Measurements from ENCODE around the gene SMKR1.
"Not testable (repeated sequence)": the region's sequence is repeated elsewhere in the genome, so short reads cannot be mapped to it uniquely, and the experiment has no call there.

SMKR1 gene

DNA sequence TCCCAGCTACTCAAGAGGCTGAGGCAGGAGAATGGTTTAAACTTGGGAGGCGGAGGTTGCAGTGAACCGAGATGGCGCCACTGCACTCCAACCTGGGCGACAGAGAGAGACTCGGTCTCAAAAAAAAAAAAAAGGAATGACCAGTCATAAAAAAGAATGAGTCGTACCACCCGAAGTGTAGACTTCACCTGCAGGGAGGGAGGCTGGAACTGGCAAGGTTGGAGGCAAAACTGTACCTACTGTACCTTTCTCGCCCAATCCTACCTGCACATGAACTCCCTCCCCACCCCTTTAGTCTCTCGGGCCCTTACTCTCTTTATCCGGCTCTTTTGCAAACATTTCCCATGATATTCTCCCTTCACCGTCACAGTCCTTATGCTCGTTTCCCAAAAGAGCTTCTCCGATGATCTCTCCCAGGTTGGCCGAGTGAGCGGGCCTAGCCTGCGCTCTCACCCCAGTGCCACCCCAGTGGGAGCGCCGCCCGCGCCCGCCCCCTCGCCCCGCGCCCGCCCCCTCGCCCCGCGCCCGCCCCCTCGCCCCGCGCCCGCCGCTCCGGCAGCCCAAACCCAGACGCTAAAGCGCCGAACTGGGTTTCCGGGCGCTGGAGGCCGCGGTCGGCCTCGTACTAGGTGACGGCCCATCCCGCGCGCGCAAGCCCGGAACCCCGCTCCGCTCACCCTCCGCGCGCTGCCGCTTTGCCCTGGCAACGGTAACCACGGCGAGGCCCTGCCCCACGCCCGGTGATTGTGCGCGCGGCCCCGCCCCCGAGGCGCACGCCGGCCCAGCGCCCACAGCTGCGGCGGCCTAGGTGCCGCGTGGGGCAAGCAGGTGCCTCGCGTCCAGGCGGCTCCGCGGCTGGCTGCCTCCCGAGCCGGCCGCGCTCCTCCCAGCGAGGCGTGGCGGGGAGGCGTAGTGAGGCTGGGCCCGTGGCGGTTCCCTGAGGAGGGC, at the start of gene SMKR1:
Gene SMKR1, plus strand, starts transcription at position 772 of the 948 bp plus-strand sequence. CDS start 294 bp downstream, outside the sequence.
- DNase-seq, result peak; percentile 15 to 92 (median 82)
- intact Hi-C loops (cut with DNase I), result no loop called here

DNA sequence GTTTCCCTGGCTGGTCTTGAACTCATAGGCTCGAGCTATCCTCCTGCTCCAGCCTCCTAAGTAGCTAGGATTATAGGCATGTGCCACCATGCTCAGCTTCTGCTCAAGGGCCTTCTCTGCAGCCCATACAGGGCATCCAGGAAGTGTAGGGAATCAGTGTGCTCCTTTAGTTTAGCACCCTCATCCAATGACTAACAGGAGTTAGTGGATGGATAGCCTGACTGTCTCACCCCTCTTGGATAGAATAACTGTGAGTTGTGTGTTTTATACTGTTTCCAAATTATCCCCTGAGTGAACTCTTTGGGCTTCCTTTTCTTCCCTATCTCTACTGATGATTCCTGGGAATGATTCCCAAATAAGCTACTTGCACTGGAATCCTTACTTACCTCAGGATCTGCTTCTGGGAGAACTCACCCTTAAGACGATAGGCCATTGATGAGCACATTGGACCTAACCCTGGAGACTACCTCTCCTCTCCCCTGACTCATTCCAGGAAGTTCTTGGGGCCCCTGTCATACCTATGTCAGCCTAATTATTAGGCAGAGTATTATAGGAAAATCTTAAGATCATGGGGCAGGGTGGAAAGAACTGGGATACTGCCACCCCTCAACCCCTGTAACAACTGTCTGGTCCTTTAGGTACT, 49.6 kb upstream of the SMKR1 start:
- intact Hi-C loops (cut with DNase I), result loop anchor here (10.0 kb wide), 1 partner anchor 78 kb away; no protein-coding TSS in a partner anchor
- no peak for DNase-seq

DNA sequence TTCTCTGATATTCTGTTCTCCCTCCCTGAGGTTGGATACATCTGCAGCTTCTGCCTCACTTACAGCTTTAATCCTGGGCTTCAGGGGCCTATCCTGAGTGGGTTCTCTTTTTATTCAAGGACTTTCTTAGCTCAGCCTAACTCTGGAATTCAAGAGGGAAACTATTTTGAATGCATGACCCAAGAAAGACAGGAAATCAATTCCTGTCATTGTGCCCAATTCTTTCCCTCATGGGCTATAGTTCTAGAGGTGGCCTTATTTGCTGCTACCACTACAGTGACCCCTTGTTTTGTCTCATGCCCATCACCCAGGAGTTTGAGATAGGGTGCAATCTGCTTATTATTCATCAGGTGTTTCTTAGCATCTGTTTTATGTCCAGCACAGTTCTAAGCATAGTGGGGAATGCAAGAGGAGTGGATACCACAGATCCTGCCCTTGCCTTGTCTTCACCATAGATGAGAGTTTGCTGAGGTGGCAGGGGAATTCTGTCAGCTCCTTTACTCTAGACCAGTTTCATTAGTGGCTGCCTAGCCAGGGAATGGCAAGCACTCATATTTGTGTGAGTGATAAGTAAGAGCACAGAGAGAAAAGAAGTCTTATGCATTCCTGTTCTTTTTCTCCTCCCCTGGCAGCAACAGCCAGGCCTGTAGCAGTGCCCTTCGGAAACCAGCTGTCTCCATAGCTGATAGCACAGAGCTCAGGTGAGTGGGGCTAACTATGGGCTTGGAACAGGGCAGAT, 48.7 kb upstream of the SMKR1 start:
- intact Hi-C loops (cut with DNase I), result loop anchor here (10.0 kb wide), 1 partner anchor 79 kb away; no protein-coding TSS in a partner anchor
- DNase-seq, result no peak

GRCh38 chr7:129454249-129454551, 48.1 kb upstream of the SMKR1 start:
- intact Hi-C loops (cut with DNase I), result loop anchor here (10.0 kb wide), 1 partner anchor 79 kb away; no protein-coding TSS in a partner anchor
- no peak for DNase-seq

DNA sequence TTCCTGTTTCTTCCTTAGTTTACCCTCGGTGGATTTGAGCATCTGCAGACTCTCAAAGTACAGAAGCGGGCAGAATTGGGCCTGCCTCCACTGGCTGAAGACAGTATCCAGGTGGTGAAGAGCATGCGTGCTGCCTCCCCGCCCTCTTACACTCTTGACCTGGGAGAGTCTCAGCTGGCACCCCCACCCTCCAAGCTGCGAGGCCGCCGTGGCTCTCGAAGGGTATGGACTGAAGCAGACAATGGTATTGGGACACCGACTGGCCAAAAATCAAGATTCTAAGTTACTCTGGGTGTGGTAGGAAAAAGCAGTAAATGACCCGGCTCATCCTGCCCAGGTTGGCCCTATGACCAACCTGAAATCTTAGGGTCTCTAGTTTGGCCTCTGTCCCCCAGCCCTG, 45.9 kb upstream of the SMKR1 start:
- intact Hi-C loops (cut with DNase I), result loop anchor here (10.0 kb wide), 1 partner anchor 82 kb away; no protein-coding TSS in a partner anchor
- DNase-seq, result no peak

GRCh38 chr7:129457101-129457500, 45.2 kb upstream of the SMKR1 start:
- no peak for DNase-seq
- intact Hi-C loops (cut with DNase I), result loop anchor here (10.0 kb wide), 1 partner anchor 82 kb away; no protein-coding TSS in a partner anchor

DNA sequence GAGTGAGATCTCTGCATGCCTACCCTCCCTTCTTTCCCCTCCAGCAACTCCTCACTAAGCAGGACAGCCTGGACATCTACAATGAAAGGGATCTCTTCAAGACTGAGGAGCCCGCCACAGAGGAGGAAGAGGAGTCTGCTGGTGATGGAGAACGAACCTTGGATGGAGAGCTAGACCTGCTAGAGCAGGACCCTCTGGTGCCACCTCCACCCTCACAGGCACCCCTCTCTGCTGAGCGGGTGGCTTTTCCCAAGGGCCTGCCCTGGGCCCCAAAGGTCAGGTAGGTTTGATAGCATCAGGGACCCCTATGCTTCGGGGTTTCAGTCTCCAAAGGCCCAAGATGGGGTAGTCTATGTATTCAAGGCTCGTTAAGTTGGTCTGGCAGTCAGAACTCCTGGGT, 44.2 kb upstream of the SMKR1 start:
- intact Hi-C loops (cut with DNase I), result loop anchor here (10.0 kb wide), 1 partner anchor 83 kb away; no protein-coding TSS in a partner anchor
- DNase-seq, result no peak

DNA sequence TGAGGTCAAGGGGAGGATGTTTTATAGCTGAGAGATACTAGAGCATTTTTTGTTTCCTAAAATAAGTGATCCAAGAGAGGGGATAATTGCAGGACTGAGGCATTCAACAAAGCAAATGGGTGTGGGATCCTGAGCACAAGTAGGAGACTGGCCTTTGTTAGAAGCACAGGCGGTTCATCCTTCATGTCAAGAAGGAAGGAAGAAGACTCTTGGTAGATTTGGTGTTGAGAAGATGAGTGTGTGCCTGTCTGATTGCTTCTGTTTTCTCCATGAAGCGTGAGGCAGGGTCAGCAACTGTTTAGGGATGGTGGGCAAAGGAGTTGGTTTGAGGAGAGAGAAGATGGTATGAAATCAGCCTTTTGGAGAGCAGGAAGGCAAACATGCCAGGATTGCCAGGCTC, 40.5 kb upstream of the SMKR1 start:
- no peak for DNase-seq
- intact Hi-C loops (cut with DNase I), result no loop called here

DNA sequence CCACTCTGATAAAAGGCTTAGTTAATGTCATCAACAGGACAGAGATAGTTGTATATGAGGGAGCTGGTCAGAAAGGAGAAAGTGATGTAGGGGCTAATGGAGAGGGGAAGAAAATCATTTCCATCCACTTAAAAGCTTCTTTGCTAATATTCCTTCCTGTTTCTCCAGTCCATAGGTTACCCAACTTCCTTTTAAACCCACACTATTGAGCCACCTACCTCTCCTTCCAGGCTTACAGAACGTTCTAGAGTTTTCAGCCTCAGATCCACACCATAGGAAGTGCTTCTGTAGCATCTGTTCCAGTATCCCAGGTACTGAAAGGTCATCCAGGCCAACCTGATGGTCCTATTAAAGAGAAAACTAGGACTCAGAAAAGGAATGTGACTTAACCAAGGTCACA, 39.9 kb upstream of the SMKR1 start:
- no peak for DNase-seq
- intact Hi-C loops (cut with DNase I), result no loop called here

- intact Hi-C loops (cut with DNase I), result no loop called here
- no peak for DNase-seq
These were observed 38.1 kb upstream of the SMKR1 start for GRCh38 chr7:129464194-129464593.

- no peak for DNase-seq
- intact Hi-C loops (cut with DNase I), result no loop called here
These were observed 37.3 kb upstream of the SMKR1 start for GRCh38 chr7:129465080-129465479.

GRCh38 chr7:129466796-129467195, 35.5 kb upstream of the SMKR1 start:
- no peak for DNase-seq
- intact Hi-C loops (cut with DNase I), result no loop called here

DNA sequence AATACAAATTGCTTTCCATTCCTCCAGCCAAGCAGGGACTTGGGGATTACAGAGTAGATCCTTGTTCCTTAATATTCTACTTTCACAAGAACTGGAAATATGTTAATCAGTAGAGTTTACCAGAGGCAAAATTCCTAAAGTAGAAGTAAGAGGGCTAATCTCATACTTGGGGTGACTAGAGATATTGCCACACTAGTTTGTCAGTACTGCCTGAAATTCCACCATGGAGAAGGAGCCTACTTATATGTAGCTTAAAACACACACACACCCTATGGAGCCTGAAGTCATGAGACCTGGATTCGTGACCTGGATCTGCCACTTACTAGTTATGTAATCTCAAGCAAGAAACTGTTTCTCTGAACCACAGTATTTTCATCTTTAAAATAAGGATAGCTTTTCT, 34.2 kb upstream of the SMKR1 start:
- intact Hi-C loops (cut with DNase I), result no loop called here
- peak in 27 of 42 donors; percentile 19 to 74 (median 47) for DNase-seq

DNA sequence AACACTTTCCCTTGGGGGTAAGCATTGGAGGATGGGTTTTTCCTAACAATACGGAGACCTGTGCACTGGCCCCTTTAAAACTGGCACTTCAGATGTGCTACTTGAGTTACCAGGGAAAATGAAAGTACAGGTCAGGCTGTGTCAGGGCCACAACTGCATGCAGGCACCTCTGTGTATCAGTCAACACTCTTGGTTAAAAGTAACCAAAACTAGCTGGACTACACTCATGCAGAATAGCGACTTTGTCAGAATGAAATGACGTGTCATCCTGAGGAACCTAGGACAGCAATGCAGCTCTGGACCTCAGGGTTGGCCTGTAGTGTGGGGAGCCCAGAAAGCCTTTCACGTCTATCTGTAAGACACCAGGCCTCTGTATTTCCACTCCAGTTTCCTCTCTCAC, 33.8 kb upstream of the SMKR1 start:
- DNase-seq, result no peak
- intact Hi-C loops (cut with DNase I), result no loop called here

DNA sequence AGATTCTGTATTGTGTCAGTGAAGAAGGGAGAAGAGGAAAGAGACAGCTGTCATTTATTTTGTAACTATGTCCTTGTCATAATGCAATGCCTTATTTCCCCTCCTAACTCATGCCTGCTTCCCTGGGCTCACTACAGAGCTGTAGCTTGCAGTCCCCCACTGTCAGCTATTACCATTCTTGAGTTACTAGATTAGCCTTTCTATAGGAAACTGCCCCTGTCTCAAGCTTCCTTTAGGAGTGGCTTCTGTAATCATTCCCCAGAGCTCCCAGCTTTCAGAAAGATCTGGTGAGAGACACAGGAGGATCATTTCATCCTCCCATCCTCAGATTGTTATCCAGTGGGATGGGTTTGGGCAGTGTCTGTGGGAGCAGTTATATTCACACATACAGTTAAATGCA, 32.4 kb upstream of the SMKR1 start:
- intact Hi-C loops (cut with DNase I), result loop anchor here (5.0 kb wide), 2 partner anchors 103 to 253 kb away; no protein-coding TSS in a partner anchor

DNA sequence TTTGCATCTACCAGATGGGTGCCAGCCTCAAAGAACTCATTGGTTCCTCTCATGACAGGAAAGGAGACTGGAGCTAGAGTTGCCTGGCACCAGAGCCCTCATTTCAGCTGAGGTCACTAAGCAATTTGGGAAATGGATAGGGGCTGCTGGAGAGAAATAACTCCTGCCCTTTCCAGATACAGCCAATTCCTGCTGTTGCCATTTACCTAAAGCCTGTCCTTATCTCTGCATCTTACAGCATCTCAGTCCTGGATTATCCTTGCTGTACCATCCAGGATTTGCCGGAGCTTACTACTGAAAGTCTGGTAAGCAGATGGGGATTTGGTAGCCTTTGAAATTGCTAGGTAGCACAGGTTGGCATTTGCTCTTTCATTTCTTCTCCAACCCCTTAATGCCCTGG, 31.9 kb upstream of the SMKR1 start:
- DNase-seq, result no peak
- intact Hi-C loops (cut with DNase I), result loop anchor here (5.0 kb wide), 2 partner anchors 103 to 253 kb away; no protein-coding TSS in a partner anchor

More for the DNA sequence above, 32.4 kb upstream of the SMKR1 start:
- DNase-seq, result no peak

GRCh38 chr7:129471402-129471827, 30.9 kb upstream of the SMKR1 start:
- intact Hi-C loops (cut with DNase I), result loop anchor here (5.0 kb wide), 2 partner anchors 104 to 254 kb away; no protein-coding TSS in a partner anchor
- DNase-seq, result no peak

- DNase-seq; intact Hi-C loops (cut with DNase I): not testable (repeated sequence)
These were observed 26.4 kb upstream of the SMKR1 start for GRCh38 chr7:129475931-129476330.

- intact Hi-C loops (cut with DNase I); DNase-seq: not testable (repeated sequence)
These were observed 25.9 kb upstream of the SMKR1 start for GRCh38 chr7:129476398-129476797.

All from head of caudate nucleus (tissue), 42 donors.